HG02973 (cell line): ENCODE results near the gene SSH3.

Source experiments
- ATAC-seq: cut with Tn5 transposase; IDR thresholded peaks from one replicate; pipeline ENCODE4 v1.9.1; 2021; ENCODE audit warnings: moderate library complexity; ENCODE audit not compliant: unreplicated experiment

SSH3 gene

DNA sequence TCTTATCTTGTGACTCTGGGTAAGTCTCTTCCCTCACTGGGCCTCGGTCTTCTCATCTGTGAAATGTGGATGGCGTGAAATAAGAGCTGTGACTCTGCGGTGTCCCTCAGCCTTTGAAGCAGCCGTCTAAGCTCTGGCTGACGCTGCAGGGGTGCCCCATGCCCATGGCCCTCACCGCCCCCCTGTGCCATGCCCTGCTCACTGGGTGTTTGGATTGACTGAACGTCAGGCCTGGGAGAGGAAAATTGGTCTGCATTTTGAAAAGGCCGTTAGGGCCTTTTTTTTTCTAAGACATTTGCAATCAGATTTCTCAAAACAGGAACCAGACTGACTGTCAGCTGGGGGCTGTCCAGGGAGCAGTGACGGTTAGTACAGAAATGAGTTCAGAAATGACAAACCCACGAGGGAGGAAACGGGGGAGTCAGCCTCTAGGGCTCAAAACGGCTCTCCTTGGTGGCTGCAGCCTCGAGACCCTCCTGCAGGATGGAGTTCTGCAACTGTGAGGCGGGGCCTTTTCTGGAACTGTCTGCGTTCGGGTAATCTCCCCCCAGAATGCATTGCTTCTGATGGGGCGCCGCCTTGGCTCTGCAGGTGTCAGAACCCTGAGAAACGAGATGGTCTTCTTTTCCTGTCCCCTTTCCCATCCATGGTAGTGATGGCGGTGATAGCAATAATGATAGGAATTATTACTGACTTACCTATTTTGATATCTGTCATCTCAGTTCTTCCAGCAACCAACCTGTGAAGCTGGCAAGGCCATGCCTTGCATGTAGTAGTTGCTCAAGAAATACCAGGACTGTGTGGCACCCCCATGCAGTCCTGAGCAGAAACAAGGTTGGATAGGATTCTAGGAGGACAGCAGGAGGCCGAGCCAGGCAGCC lies 35.0 kb upstream of the SSH3 start:
- ATAC-seq: no peak

GRCh38 chr11:67268962-67269268 lies 34.4 kb upstream of the SSH3 start:
- ATAC-seq: no peak

DNA sequence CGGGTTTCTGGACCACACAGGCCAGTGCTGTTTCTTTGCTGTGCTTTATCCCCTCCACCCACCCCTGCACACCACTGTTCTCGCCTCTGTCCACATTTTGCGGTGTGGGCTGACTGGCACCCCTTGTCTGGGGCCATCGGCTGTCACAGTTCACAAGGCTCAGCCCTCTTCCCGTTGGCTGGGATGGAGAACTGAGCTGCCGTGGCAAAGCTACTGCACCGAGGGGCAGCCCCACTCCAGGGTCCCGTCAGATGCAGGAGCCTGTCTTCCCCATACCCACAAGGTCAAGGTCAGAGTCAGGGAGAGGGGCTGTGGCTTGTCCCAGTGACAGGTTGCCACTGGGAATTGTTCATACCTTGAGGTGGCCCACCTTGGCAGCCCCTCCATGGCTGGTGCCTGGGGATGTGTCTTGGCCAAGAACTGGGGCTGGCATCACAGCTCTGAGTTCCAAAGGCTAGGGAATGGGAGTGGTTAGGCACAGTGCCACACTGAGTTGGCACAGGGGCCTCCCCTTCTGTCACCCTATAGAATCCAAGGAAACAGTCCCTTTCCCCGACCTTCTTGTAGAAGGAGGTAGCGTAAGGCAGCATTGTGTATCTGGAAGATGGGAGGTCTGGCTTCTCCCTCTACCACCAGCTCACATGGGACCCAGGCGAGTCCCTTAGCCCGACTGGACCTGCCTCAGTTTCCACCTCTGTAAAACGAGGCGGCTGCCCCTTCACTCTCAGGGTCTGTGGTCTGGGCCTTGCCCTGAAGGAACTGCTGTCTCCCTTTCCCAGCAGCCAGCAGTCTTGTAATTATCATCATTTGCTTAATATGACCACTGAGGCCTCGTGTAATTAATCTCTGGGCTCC lies 33.7 kb upstream of the SSH3 start:
- no peak for ATAC-seq

GRCh38 chr11:67270256-67271204 lies 32.8 kb upstream of the SSH3 start:
- no peak for ATAC-seq

- no peak for ATAC-seq
Observed at GRCh38 chr11:67271205-67271540, 32.2 kb upstream of the SSH3 start.

DNA sequence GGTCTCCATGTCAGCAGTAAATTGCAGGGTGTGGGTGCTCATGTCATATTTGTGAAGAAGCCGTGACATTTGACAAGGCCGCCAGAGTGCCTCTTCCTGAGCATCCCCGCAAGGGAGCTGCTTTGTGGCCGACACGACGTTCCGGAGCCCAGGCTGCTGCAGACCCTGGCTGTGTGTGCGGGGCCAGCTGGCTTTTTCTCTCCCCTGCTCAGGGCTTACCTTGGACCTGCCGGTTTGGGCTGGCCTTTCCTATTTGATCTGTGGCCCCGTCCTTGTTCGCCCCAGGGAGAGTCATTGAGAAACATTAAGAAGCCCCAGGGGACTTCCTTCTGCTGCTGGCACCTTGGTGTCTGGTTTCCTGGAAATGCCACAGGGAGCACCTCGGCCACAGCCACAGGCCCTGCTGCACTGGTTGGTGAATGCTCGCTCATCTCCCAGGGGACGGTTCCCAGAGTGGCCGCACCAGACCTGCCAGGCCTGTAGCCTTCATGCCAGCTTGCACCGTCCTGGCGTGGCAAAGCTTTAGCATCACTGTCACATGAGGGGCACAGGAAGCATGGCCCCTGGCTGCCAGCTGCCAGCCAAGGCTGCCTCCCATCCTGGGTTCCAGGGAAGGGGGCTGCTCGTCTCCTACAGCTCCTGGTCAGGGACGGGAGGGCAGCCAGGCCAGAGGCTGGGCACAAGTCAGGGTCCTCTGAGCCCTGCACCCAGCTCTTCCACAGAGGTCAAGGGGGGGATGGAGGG lies 31.6 kb upstream of the SSH3 start:
- ATAC-seq: no peak

DNA sequence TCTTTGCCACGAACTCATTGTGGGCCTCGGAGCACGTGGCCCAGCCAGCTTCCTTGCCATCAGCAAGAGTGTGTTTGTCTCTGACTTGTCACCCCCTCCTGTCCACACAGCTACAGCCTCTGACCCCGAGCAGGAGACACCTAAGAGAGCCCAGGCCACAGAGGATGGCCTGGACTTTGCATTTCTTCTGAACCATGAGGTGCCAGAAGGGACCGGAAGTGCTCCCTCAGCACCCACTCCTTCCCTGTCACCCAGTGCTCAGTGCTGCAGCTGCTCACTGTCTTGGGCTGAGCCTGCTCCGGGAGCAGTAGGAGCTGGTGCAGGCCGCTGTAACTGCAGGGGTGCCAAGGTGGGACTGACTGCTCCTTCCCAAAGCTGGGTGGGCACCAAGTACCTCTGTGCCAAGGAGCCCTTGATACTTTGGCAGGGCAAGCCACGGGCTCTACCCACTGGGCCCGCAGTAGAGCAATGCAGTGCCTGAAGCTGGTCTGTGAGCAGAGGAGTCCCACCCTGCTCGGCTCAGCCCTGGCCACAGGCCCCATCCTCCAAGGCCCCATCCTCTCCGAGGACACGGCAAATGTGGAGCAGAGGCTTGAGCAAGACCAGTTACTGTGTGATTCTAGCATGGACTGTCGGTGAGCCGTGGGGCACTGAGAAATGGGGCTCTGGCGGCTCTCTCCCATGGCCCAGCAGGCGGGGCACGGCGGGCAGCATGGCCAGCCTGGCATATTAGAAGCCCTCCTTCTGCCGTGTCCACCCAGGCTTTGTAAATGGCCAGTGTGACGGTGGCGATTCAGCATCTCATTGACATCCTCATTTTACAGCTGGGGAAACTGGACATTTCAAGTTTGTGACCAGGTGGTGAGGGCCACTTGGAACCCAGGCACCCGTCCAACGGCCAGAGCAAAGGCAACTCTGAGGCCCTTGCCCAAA lies 30.7 kb upstream of the SSH3 start:
- ATAC-seq: no peak

GRCh38 chr11:67273260-67273990 lies 29.9 kb upstream of the SSH3 start:
- ATAC-seq: no peak

DNA sequence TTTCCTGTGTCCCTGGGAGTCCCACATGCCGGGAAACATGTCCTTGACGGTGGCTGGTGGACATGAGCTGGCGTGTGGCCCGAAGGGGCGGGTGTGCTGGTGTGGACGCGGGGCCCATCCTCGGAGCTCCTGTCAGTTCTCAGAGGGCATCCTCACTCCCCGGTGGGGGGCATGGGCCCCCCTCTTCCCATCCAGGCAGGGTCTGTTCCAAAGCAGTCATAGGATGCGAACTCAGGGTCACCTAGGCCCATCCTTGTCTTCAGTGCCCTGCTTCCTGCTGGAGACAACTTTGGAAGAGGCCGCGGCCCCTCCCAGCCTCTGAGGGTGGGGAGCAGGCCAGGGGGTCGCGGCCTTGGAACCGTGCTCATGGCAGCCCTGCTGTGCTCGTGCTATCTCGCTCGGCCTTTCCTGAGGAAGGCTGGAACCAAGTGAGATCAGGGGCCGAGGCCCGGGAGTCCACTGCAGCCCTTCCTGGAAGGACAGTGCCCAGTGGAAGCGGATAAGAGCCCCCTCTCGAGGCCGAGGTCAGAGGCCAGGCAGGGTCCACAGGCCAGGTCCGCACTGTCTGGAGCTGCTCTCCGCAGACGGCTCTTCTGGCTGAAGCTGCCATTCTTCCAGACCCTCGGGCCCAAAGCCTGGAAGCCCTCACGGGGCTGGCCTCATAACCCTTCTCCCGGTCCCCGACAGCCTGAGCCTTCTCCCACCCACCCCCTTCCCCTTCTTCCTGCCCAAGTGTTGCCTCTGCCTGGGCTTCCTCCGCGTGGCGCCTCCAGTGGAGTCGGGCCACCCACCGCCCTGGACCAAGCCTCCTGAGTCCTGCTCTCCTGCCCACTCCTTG lies 28.3 kb upstream of the SSH3 start:
- ATAC-seq: no peak

GRCh38 chr11:67275606-67276409 lies 27.5 kb upstream of the SSH3 start:
- no peak for ATAC-seq

GRCh38 chr11:67276781-67277230 lies 26.5 kb upstream of the SSH3 start:
- ATAC-seq: no peak

DNA sequence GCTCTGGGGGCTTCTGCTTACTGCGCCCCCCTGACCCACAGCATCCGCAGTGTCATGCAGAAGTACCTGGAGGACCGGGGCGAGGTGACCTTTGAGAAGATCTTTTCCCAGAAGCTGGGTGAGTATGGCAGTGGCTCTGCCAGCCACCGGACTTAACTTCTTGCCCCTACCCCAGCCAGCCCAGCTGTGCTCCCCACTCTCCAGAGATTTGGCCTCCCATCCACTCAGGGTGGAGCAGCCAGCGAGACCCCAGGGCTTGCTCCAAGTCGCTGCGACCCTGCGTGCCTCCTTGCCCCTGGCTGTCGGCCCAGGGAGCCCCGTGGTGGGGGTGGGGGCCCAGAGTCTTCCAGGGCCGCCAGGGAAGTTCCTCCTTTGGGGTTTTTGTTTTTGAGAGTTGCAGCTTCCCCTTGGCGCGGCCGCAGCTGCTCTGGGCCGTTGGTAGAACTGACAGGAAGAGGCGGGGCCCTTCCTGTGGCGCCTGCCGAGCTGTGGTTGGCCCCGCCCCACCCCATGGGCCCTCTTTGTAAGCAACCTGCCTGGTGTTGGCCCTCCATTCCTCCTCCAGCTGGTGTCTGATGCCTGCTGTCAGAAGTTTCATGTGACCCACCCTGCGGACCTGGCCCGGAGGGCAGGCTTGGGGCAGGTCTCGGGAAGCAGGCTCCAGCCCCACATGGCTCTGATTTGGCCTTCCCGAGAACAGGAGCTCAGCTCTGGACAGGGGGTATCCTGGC lies 25.9 kb upstream of the SSH3 start:
- ATAC-seq: peak; percentile 56

- ATAC-seq: no peak
Observed at GRCh38 chr11:67278135-67278938, 25.0 kb upstream of the SSH3 start.

- ATAC-seq: no peak
Observed at GRCh38 chr11:67278939-67279588, 24.3 kb upstream of the SSH3 start.
